GM18498 (cell line): ENCODE data around the gene IP6K2.

Experiments used
- ATAC-seq: cut with Tn5 transposase; IDR thresholded peaks from one replicate; pipeline ENCODE4 v1.9.1; 2021; ENCODE audit warnings: mild to moderate bottlenecking, moderate library complexity; ENCODE audit not compliant: unreplicated experiment

Gene IP6K2

GRCh38 chr3:48692551-48692950 lies 24.5 kb downstream of the IP6K2 start:
- ATAC-seq = no peak

GRCh38 chr3:48690846-48691458 lies 26.1 kb downstream of the IP6K2 start:
- ATAC-seq = no peak

GRCh38 chr3:48689384-48689783 lies 27.6 kb downstream of the IP6K2 start:
- no peak for ATAC-seq

- no peak for ATAC-seq
Measured at GRCh38 chr3:48688737-48689075, 28.3 kb downstream of the IP6K2 start.

GRCh38 chr3:48688032-48688736 lies 28.8 kb downstream of the IP6K2 start:
- ATAC-seq = no peak

GRCh38 chr3:48687220-48687678 lies 29.8 kb downstream of the IP6K2 start:
- ATAC-seq = no peak

- no peak for ATAC-seq
Measured at GRCh38 chr3:48686538-48687219, 30.3 kb downstream of the IP6K2 start.

- ATAC-seq = peak; percentile 83
Measured at GRCh38 chr3:48685603-48686511, 31.2 kb downstream of the IP6K2 start, which contains the start of gene NCKIPSD. Gene NCKIPSD (minus strand): TSS chr3:48685915. CDS start chr3:48685807, 108 bp downstream.

GRCh38 chr3:48685293-48685602 lies 31.8 kb downstream of the IP6K2 start:
- peak; percentile 0 for ATAC-seq

- ATAC-seq = no peak
Measured at GRCh38 chr3:48684480-48685143, 32.4 kb downstream of the IP6K2 start.

GRCh38 chr3:48684054-48684349 lies 33.0 kb downstream of the IP6K2 start:
- ATAC-seq = no peak

GRCh38 chr3:48682786-48683185 lies 34.2 kb downstream of the IP6K2 start:
- no peak for ATAC-seq

- ATAC-seq = no peak
Measured at GRCh38 chr3:48681974-48682610, 34.9 kb downstream of the IP6K2 start.

- ATAC-seq = no peak
Measured at GRCh38 chr3:48681541-48681880, 35.5 kb downstream of the IP6K2 start.

- no peak for ATAC-seq
Measured at GRCh38 chr3:48680811-48681540, 36.0 kb downstream of the IP6K2 start.

GRCh38 chr3:48679411-48680391 lies 37.3 kb downstream of the IP6K2 start:
- no peak for ATAC-seq

- ATAC-seq = no peak
Measured at GRCh38 chr3:48678566-48679380, 38.2 kb downstream of the IP6K2 start.

GRCh38 chr3:48678056-48678455 lies 39.0 kb downstream of the IP6K2 start:
- no peak for ATAC-seq
